OCI-LY3 (cell line): ENCODE data around the gene EFNB2.

ENCODE experiments used
- EZH2phosphoT487 ChIP-seq: fragments of 200-600 bp; shearing (Covaris generic); IDR thresholded peaks from 2 replicates; pipeline ENCODE4 v1.6.1; 2018; ENCODE audit warnings: antibody characterized with exemption, mixed run types, low read depth
- TF ChIP-seq, protein P1 (sequence below): fragments of 200-600, 300-600 bp; sonication (generic); IDR thresholded peaks from 2 replicates; pipeline ENCODE4 v1.5.1; 2014; ENCODE audit warnings: antibody characterized with exemption, low read length, low read depth

DNA sequence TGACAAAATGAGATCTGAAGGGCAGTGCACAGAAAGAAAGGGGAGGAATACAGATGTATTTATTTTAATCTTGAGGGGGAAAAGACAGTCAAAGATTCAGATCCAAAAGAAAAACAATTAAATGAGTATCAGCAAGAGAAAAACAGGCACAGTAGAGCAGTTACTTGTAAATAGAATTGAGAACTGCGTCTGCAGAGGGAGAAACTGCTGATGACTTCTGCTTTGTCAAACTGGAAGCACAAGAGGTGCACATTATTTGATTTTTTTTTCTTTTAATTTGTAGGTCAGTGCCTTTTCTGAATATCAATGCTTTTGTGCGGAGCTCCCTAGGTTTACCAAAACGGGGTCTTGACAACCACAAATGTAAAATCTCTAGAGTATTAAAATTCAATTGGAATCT, 37.3 kb downstream of the EFNB2 start:
- TF ChIP-seq, protein P1, sequence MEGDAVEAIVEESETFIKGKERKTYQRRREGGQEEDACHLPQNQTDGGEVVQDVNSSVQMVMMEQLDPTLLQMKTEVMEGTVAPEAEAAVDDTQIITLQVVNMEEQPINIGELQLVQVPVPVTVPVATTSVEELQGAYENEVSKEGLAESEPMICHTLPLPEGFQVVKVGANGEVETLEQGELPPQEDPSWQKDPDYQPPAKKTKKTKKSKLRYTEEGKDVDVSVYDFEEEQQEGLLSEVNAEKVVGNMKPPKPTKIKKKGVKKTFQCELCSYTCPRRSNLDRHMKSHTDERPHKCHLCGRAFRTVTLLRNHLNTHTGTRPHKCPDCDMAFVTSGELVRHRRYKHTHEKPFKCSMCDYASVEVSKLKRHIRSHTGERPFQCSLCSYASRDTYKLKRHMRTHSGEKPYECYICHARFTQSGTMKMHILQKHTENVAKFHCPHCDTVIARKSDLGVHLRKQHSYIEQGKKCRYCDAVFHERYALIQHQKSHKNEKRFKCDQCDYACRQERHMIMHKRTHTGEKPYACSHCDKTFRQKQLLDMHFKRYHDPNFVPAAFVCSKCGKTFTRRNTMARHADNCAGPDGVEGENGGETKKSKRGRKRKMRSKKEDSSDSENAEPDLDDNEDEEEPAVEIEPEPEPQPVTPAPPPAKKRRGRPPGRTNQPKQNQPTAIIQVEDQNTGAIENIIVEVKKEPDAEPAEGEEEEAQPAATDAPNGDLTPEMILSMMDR, result no peak
- TF ChIP-seq EZH2phosphoT487, result no peak
